ENCODE measurements around the gene GPC3. TPM values are rescaled to one million over a fixed set of nuclear protein-coding genes. Genes with fewer than 3 reads are reported as not detected.

GPC3 gene
- total RNA-seq, 1 experiment from 2014 or later, result not detected

DNA sequence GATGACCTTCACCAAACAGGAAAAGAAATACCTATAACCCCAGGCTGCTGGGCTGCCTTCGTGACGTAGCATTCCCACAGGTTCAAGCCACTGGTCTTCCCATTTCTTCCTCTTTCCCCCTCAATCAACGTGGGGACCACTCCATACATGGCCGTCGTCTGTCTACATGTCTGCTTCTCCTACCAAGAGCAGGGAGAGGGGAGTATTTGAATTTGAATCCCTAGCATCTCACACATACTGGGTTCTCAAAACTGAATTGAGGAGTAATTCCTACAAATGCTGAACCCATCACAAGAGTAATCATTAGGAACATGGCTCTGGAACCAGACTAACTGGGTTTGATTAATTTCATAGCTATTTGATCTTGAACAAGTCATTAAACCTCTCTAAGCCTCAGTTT, 17.3 kb downstream of the GPC3 start:
- no peak for DNase-seq (ENCODE audit: low read depth)

DNA sequence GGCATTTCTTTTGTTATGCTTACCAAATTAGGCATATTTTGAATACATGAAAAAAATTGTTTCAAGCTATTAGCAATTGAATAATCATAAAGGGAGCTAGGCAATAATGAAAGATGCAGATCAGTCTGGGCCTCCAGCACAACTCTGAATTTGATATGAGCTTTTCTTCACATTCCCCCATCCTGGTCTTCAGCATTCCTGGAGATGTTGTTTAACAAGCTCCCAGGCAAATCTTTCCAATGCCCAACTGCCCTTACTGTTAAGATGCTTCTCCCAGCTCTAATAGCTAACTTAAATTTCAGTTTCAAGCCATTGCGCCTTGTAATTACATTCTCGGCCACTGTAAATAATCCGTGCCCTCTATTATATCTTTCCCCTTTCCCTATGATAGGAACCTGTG, 19.2 kb downstream of the GPC3 start:
- DNase-seq (ENCODE audit: low read depth), result no peak

DNA sequence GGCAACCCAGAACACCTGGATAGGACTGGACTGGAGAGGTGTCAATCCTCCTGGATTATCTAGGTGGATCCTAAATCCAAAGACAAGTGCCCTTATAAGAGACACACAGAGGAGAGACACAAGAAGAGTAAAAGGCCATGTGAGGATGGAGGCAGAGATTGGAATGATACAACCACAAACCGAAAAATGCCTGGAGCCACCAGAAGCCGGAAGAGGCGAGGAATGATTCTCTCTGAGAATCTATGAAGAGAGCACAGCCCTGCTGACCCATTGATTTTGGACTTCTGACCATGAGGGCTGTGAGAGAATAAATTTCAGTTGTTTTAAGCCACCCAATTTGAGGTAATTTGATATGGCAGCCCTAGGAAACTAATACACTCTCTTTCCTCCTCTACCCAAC, 20.1 kb downstream of the GPC3 start:
- DNase-seq (ENCODE audit: low read depth), result no peak

DNA sequence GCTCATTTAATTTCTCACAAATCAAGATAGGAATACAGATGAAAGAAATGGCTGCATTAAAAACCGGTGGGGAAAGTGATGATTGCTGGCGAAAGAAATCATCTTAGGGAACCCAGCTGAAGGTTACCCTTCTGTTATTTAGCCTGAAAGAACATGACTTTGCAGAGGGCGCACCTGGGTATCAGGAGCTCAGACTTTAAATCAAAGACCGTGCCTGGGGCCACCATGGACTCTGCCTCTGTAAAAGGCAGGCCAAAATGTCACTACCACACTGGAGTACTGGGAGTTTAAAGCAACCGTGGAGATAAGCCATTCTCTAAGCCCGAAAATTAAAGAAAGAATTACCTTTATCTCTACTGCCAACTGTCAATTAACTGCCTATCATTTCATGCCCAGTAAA, 24.3 kb downstream of the GPC3 start:
- DNase-seq (ENCODE audit: low read depth), result no peak

DNA sequence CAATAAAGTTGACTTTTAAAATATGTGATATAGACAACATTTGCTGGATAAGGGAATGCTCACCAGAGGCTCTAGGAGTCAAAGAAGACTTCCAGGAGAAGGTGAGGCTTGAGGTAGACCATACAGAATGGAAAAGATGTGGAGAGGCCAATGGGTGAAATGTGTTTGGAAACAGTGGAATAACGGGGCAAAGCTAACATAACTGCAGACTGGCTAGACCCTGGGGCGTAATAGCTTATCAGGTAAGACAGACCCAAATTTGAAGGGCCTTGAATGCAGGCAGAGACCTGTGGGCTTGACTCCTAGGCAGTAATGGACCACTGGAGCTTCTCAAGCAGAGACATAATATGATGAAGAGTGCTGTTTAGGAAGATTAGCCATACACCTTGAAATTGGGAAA, 25.4 kb downstream of the GPC3 start:
- no peak for DNase-seq (ENCODE audit: low read depth)

DNA sequence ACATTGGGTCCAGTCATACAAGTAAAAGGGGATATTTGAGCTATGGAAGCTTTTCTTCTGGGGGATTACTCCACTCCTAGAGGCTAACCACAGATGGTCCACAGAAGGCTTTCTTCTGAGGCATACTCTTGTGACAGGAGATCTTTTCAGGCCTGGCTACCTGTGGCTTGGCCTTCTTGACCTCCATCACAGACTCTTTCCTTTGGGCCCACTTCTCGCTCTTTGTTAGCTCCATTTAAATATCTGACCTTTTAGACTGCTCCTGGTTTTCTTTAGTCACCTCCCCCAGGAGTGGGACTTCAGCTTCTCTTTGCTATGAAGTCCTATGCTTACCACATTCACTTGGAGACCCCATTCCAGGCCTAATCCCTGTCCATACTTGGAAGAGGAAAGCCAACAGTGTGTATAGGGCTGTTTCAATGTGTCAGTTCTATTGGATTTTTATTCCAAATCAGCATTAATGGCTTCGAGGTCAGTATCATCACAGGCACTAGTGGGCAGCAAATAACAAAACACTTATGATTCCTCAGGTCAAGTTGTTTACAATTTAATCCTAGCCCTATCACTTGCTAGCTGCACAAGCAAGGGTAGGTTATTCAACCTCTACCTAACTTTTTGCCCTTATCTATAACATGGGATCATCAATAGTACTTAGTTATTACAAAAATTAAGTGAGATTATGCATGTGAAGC, 26.3 kb downstream of the GPC3 start:
- no peak for DNase-seq (ENCODE audit: low read depth)

DNA sequence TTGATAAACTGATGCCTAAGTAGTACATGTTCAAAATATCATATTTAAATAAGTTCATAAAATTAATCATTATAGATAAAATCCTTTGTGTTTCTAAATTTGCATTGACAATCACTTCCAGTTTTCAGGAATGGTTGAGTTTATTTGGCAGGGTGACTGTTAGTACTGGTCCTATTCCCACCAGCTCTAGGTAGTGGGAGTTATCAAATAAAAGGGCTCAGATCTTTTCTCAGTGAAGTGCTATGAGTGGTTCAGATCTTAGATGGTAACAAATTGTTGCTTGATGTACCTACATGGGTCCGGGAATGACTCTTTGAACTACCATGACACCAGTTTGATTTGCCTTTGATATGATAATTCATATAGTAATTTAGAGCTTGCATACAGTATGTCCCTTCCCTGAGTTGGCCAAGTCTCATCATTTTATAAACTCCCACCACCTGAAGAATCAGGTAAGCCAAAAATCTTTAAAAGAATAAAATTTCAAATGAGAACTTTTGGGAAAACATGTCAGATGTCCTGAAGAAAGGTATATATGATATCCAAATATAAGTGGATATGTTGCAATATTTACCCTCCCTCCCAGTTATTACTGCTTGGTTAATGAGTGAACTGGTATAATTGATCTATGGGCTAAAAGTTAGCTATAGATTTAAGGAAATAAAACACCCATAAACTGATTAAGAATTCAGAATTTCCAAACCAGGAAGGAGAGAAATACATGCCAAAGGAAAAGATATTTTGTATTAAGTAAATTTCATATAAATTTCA, 28.6 kb downstream of the GPC3 start:
- DNase-seq (ENCODE audit: low read depth), result no peak

DNA sequence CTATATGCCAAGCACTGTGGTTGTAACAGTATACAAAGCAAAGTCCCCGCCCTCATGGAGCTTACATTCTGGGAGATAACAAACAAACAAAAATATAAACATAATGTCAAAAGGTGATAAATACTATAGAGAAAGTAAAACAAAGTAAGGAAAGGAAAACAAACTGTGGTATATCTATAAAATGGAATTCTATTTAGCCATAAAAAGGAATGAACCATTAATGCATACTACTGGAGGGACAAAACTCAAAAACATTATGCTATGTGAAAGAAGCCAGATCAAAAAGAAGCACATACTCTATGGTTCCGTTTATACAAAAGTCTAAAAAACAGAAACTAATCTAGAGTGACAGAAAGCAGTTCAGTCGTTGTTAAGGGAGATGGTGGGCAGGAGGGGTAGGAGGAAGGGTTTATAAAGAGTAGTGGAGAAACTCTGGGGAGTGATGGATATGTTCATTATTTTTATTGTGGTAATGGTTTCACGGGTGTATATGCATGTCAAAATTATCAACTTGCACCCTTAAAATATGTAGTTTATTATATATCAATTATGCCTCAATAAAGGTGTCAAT, 31.5 kb downstream of the GPC3 start:
- DNase-seq (ENCODE audit: low read depth), result no peak

DNA sequence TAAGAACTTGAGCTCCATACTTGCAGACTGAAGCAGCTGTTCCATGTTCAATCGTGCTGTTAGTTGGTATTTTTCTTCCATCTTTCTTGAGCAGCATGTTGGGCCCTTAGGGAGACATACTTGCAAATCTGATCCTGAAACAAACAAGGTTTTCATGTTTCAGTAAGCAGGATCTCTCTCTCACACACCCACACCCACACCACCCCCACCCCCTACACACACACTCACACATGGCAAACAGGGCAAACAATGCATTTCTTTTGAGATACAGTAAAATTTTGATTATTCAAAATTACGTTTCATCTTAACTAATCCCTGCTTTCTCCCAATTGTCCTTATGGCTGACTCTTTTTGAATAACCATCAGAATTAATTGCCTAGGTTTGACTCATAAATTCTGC, 32.3 kb downstream of the GPC3 start:
- DNase-seq (ENCODE audit: low read depth), result no peak

DNA sequence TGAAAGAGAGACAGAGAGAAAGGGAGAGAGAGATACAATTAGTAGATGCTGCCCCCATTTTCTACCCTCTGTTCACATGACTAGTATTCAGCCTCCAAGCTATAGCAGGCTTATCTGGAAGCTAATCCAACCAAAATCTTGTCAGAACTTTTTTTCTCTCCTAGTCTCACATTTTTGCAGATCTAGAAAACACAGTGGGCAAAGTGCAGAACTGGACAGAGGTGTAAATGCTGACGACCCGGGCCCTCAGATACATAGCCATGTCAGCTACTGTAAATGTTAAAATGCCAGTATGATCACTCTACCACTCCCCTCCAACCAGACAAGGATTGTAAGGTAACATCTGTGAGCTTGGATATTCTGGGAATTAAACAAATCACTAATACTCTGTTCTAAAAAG, 34.3 kb downstream of the GPC3 start:
- DNase-seq (ENCODE audit: low read depth), result no peak

DNA sequence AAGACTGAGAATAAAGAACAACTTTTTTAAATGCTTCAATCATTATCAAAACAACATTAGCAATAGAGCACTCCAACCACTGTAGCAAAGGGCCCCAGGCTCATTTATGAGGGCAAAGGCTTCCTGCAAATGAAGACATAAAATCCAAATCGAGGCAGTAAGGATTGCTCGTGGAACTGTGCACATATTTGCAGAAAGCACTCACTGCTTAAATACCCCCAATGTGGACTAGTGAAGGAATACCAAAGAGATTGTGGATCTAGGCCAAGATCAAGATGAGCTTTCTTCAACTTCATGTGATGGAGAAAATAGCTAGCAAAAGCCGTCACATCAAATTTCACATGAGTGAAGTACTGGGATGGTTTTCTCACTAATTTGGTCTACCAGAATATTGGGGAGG, 35.2 kb downstream of the GPC3 start:
- DNase-seq (ENCODE audit: low read depth), result no peak

DNA sequence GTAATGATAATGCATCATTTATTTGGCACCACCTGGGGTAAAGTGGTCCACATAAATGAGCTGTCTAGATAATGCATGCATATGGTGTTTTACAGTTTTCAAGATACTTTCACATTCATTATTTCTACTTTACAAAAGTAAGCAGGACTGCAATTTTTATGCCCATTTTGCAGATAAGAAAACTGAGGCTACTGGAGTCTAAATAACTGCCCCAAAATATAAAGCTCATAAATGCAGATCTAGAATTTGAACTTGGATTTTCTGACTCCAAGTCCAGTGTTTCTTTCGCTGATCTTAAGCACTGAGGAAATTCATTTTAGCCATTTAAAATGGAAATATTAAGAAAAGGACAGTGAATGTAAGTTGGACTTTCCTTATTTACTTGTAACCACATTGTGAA, 36.5 kb downstream of the GPC3 start:
- no peak for DNase-seq (ENCODE audit: low read depth)

DNA sequence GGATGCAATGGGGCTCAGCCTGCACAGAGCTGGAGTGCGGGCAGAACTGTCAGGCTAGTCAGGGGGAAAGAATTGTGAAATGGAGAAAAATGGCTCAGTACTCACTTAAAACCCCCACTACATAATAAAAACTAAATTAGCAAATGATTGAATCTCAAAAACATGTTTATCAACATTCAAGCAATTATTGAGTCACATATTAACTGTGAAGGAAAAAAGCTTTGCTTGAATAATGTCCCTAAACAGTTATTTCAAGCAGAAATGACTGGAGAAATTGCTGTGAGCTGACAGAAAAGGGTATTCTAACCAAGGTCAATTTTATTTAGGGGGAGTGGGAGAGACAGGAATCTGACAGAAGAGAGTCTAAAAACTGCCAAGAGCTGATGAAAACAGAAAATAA, 37.4 kb downstream of the GPC3 start:
- no peak for DNase-seq (ENCODE audit: low read depth)

DNA sequence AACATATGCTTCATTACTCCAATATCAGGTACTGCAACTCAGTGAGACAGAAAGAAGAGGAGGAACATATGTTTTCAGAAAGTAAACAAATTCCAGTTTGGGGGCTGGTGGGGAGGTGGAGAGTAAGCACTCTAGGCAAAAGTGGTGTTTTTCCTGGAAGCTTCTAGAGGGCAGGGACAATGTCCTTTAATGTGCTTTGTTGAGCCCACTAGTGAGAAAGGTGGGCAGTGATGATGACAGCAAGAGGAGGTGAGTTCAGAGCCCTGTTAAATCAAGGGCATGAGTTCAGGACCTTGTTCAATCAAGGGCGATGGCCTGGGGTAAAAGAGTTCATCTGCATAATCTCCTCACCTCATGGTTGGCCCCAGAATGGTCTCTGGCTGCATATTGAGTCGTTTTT, 38.4 kb downstream of the GPC3 start:
- DNase-seq (ENCODE audit: low read depth), result no peak

DNA sequence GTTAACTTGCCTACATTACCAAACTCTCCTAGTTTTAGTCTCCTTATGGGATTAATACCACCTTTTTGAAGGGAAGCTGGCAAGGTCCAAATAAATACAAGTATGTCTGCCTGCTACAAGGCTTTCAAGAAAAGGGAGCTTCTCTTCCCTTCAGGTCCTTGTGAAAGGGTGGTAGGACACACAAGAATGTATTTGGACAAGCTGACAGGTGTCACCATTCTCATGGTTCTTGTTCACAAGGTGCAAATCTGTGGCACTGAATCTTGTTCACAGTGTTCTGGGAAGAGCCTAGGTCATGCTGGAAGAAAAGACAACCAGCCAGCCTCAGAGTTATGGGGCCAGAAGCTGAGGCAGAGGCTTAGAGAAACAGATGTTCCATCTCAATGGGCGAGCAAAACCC, 41.9 kb downstream of the GPC3 start:
- no peak for DNase-seq (ENCODE audit: low read depth)

DNA sequence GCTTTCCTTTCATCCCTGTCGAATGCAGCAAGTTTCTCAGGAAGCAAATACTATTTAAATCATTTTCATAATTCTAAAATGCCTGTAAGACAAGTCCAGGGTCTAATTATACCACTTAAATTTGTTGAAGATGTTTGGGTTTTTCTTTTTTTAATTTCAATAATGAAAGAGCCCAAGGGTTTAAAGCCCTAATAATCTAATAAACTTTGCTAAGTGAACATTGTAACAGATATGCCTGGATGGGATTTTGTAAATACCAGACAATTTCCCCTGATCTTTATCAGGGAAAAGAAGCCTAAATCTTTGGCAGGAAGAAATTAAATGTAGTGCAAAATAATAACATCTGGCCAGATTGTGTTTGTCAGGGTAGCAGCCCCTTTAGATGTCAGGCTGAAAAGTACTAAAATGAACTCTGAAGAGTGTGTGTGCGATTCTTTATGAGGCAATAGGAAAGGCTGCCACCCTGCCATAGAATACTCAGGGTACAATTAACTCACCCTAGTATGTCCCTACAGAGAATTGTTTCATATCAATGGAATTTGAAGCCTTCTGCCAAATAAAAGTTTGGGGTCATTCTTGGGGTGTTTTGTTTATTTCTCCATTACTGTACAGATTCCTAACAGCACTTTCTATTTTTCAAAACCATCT, 45.6 kb downstream of the GPC3 start:
- DNase-seq (ENCODE audit: low read depth), result no peak

DNA sequence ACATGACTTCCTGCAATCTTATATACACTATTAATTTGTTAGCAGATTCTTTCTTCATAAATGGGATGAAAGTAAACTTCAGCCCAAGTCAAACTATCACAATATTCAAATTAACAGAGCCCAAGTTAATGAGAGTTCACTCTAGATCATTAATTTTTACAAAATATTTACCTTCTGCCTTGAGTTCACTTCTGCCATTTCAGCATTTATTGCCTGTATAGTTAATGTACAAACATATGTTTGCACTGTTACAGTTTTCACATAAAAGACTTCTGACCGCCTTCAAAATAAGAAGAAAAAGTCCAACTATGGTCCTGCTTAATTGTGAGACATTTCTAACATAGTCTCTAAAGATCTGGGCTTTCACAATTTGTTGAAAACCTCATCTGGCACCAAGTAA, 46.9 kb downstream of the GPC3 start:
- no peak for DNase-seq (ENCODE audit: low read depth)

DNA sequence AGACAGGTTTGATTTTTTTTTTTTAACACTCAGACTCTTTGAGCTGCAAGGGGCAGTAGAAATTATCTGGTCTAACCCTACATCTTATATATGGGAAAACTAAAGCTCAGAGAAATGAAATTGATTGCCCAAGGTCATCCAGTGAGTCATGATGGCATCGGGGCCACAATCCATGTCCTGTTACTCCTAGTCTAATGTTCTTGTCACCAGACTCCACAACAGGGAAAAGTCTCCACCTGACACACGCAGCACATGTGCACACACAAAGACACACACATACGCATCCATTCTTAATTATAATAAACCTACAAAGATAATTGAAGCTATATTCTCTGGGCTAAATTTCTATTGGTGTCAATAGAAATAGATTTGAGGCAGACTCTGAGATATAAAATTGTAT, 48.4 kb downstream of the GPC3 start:
- DNase-seq (ENCODE audit: low read depth), result no peak

DNA sequence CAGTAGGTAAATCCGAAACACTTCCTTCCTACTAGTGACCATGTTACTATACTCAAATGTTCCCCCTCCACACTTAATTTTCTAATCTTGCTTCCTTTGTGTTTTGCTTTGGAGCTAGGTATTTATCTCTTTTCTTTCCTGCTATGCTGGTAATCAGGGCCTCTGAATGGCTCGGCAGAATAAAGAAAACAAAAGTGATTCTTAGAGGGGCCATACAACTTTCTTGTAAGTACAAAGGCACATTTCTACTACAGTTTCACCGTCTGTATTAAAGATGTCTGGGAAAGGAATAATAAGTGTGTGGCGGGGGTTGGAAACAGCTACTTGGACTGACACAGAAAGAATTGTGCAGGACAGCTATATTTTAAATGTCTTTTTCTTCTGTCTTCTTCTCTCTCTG, 50.3 kb downstream of the GPC3 start:
- no peak for DNase-seq (ENCODE audit: low read depth)

DNA sequence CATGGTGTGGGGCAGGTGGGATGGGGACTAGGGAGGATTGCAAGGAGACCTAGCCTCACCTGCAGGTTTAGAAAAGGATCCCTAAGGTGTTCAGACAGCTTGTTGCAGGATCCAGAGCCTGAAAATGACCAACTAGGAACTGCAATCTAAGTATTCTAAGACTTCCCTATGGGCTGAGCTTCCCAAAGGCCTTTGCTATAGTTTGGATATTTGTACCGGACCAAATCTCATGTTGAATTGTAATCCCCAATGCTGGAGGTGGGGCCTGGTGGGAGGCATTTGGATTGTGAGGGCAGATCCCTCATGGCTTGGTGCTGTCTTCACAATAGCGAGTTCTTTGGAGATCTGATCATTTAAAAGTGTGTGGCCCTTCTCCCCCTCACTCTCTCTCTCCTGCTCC, 52.1 kb downstream of the GPC3 start:
- DNase-seq (ENCODE audit: low read depth), result no peak

DNA sequence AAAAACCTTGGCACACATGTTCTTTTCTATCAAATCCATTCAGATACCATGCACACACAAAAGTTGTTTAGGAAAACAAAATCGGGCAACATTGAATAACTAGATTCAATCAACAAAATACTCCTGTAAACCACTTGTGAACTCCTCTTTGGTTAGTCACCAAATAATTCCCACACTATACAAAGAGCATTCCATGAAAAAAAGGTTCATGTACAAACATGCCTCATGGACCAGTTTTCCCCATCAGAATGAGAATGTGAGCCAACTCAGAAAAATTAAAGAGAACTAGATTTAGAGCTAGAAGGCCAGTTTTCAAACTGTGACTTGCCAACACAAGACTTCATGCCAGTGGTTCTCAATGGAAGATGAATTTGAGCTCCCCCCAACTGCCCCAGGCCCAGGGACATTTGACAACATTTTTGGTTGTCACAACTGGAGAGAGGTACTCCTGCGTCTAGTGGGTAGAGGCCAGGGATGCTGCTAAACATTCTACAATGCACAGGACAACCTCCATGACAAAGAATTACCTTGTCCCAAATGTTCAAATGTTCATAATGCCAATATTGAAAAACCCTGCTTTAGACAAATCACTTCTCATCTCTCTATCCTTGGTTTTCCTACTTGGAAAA, 55.4 kb downstream of the GPC3 start:
- DNase-seq (ENCODE audit: low read depth), result no peak

DNA sequence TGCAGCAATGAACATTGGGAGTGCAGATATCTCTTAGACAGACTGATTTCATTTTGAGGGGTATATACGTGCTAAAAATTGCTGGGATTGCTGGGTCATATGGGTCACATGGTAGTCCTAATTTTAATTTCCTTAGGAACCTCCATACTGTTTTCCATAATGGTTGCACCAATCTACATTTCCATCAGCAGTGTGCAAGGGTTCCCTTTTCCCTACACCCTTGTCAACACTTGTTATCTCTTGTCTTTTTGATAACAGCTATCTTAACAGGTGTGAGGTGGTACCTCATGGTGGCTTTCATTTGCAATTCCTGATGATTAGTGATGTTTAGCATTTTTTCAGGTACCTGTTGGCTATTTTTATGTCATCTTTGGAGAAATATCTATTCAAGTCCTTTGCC, 57.0 kb downstream of the GPC3 start:
- DNase-seq (ENCODE audit: low read depth), result no peak

Data from M059J (cell line).